D721Med (cell line): Measurements from ENCODE around the gene NCK1.

Experiments
- DNase-seq: peaks from one replicate; pipeline ENCODE4 v3.0.0; 2011; ENCODE audit warnings: low spot score; ENCODE audit not compliant: insufficient read length
- FAIRE-seq: peaks from 2 replicates; lab custom pipeline; 2011; peaks lifted over from hg19 to GRCh38; lab: Jason Lieb, UNC
- TF ChIP-seq, protein P1 (sequence below): IDR thresholded peaks from 2 replicates; pipeline ENCODE4 v1.5.1; 2012; ENCODE audit warnings: mild to moderate bottlenecking, control low read depth; ENCODE audit not compliant: insufficient read depth; ENCODE audit errors: missing control alignments

NCK1 gene

DNA sequence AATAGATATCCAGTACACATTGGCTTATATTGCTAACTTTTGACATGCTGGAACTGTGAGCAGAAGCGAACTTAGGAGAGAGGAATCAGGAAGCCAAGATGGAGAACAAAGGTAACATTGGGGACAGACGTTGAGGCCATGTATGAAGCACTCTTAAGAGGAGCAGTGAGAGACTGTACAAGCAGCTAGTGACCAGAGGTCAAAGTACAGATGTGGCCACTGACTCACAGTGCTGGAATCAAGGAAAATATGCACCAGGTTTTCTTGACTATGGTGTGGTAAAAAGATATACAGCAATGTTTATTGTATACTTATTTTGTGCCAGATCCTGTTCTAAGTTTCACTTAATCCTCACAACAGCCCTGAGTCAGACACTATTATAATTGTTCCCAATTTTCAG, 93.8 kb downstream of the NCK1 start:
- FAIRE-seq (no peak), DNase-seq (no peak)
- TF ChIP-seq, protein P1, sequence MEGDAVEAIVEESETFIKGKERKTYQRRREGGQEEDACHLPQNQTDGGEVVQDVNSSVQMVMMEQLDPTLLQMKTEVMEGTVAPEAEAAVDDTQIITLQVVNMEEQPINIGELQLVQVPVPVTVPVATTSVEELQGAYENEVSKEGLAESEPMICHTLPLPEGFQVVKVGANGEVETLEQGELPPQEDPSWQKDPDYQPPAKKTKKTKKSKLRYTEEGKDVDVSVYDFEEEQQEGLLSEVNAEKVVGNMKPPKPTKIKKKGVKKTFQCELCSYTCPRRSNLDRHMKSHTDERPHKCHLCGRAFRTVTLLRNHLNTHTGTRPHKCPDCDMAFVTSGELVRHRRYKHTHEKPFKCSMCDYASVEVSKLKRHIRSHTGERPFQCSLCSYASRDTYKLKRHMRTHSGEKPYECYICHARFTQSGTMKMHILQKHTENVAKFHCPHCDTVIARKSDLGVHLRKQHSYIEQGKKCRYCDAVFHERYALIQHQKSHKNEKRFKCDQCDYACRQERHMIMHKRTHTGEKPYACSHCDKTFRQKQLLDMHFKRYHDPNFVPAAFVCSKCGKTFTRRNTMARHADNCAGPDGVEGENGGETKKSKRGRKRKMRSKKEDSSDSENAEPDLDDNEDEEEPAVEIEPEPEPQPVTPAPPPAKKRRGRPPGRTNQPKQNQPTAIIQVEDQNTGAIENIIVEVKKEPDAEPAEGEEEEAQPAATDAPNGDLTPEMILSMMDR, result no peak

DNA sequence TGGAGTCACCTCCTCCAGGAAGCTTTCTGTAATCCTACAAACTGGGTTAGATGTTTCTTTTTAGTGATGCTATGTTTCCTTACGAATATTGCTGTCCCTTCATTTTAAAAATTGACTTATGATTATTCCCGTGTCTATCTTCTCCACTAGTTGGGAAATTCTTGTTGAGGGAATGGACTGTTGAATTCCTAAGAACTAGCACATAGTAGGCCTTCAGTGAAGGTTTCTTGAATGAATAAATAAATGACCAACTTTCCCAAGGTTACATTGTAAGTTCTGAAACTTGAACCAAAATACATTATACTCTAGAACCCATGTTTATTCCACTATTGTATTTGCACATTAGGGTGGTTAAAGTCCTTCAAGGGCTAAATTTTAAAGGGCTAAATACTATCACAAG, 95.0 kb downstream of the NCK1 start:
- FAIRE-seq (peak; percentile 68), DNase-seq (no peak)
- TF ChIP-seq, protein P1, result no peak

DNA sequence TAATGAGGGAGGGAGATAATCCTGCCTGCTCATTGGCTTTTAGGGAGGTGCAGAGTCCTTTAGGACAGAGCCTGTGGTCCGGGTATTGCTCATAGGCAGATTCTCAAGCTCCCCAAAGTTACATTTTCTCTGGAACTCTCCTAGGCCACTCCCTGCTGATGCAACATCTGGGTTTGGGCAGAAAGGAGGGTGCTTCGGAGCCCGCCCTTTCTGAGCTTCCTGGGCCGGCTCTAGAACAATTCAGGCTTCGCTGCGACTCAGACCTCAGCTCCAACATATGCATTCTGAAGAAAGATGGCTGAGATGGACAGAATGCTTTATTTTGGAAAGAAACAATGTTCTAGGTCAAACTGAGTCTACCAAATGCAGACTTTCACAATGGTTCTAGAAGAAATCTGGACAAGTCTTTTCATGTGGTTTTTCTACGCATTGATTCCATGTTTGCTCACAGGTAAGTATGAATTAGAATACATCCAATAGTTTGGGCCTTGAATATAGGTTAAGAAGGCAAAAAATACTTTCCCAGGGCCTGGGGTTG, 95.8 kb downstream of the NCK1 start, which contains the start of gene IL20RB:
IL20RB (plus strand) TSS at position 233 of the 538 bp plus-strand sequence; CDS start at position 364, 131 bp downstream.
- FAIRE-seq, result no peak
- no peak for DNase-seq
- TF ChIP-seq, protein P1, result no peak

DNA sequence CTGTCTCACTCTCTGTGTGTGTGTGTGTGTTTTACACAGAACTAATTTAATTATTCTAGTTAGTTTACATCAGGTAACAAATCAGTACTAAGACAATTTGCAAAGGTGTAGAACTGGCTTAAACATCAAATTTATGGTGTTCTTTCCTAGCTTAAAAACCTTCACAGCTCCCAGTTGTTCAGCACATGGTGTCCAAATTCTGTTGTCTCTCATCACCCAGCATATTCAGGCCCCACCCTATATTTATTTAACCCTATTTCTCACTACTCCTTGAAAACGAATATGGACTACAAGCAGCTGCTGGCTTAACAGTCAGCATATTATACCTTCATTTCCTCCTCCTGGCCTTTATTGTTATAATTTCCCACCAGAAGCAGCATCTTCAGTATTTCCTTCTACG, 96.9 kb downstream of the NCK1 start:
- TF ChIP-seq, protein P1, result no peak
- FAIRE-seq, result no peak
- DNase-seq, result no peak

DNA sequence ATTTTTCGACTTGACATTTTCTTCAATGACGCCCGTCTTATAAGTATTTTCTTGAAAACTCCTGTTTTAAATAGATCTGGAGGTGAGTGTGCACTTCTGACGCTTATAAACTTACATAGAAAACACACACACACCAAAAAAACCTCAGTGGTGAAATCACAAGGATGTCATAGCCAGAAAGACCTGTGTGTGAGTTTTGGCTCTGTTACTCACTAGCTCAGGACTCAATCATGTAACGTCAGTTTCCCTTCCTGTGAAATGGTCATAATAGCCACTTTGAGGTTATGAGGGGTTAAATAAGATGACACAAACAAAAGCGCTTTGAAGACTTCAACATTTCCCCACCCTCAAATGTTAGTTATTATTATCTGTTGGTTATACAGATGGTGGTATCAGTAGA, 97.6 kb downstream of the NCK1 start:
- TF ChIP-seq, protein P1, result no peak
- no peak for DNase-seq
- FAIRE-seq, result no peak

GRCh38 chr3:136960838-136961836, 99.1 kb downstream of the NCK1 start:
- FAIRE-seq, result no peak
- TF ChIP-seq, protein P1, result no peak
- DNase-seq, result no peak
